Natural killer cell (primary cell): ENCODE measurements around the gene AHDC1. TPM values are rescaled to one million over a fixed set of nuclear protein-coding genes. Genes with fewer than 3 reads are reported as not detected.
"Not testable (repeated sequence)": the region's sequence is repeated elsewhere in the genome, so short reads cannot be mapped to it uniquely, and the experiment has no call there.

Experiments used
- ATAC-seq, 3 donors: fragments of 150-1000 bp in 2 of 3; fragments of 200-7000 bp in 1 of 3; cut with Tn5 transposase; 1 replicate in 1 of 3; 2 replicates in 2 of 3; pipeline ENCODE4 v1.10.0; 2021; ENCODE audit warnings: mild to moderate bottlenecking in 2 of 3, moderate library complexity in 2 of 3
- DNase-seq, 2 donors: peaks; one replicate each; pipeline versions ENCODE4 v3.0.0 to v3.0.0-alpha.2; 2013 to 2021; ENCODE audit warnings: mixed read lengths in 1 of 2
- H3K27ac ChIP-seq: one replicate; pipeline ENCODE4 v1.5.1; 2013; ENCODE audit warnings: mild to moderate bottlenecking, low read length
- H3K27me3 ChIP-seq: one replicate; pipeline ENCODE4 v1.6.1; 2013; ENCODE audit warnings: low read length; ENCODE audit not compliant: control insufficient read depth, insufficient read depth
- H3K36me3 ChIP-seq: one replicate; pipeline ENCODE4 v1.6.1; 2013; ENCODE audit warnings: low read length; ENCODE audit not compliant: control insufficient read depth, insufficient read depth
- H3K4me1 ChIP-seq: one replicate; pipeline ENCODE4 v1.6.1; 2013; ENCODE audit warnings: low read length; ENCODE audit not compliant: control insufficient read depth, insufficient read depth
- H3K4me3 ChIP-seq: one replicate; pipeline ENCODE4 v1.5.1; 2013; ENCODE audit warnings: low read length
- H3K9me3 ChIP-seq: one replicate; pipeline ENCODE4 v1.6.1; 2013; ENCODE audit warnings: low read length; ENCODE audit not compliant: control insufficient read depth, insufficient read depth
- H3K27ac Mint-ChIP-seq, 2 donors: one replicate each; pipeline ENCODE4 v1.8.0; 2022; ENCODE audit warnings: mild to moderate bottlenecking in 2 of 2, mixed read lengths in 2 of 2, moderate library complexity in 1 of 2
- H3K27me3 Mint-ChIP-seq, 2 donors: one replicate each; pipeline ENCODE4 v1.8.0; 2022; ENCODE audit warnings: low read depth in 2 of 2, mixed read lengths in 2 of 2
- H3K36me3 Mint-ChIP-seq: one replicate; pipeline ENCODE4 v1.8.0; 2022; ENCODE audit warnings: mixed read lengths
- H3K4me1 Mint-ChIP-seq, 2 donors: one replicate each; pipeline ENCODE4 v1.8.0; 2022; ENCODE audit warnings: mixed read lengths in 2 of 2
- H3K4me3 Mint-ChIP-seq: one replicate; pipeline ENCODE4 v1.8.0; 2022; ENCODE audit warnings: mild to moderate bottlenecking, moderate library complexity, mixed read lengths
- H3K9me3 Mint-ChIP-seq, 2 donors: one replicate each; pipeline ENCODE4 v1.8.0; 2022; ENCODE audit warnings: mixed read lengths in 2 of 2
- CTCF ChIP-seq: fragments of 200-600 bp; IDR thresholded peaks from one replicate; pipeline ENCODE4 v1.8.0; 2022; ENCODE audit warnings: antibody characterized with exemption
- WGBS: methylation state at CpG from one replicate; pipeline ENCODE4 v1.1.7; 2013; ENCODE audit warnings: missing lambda C conversion rate; ENCODE audit not compliant: insufficient coverage; 5-methylcytosine and 5-hydroxymethylcytosine counted together
- intact Hi-C: fragments of 100-400 bp; cut with micrococcal nuclease; formaldehyde crosslinking; loops from one replicate; pipeline ENCODE4 v1.14.2; 2022
- total RNA-seq, 4 donors: library from RNA; stranded (reverse); fragments of 120-200 nt in 1 of 4; gene quantifications; one replicate each; pipeline versions ENCODE4 v1.2.3 to v1.2.4, GENCODE V29; 2013 to 2022

The AHDC1 gene
- total RNA-seq, 3 donors from 2014 or later (not counting 1 experiment from before 2014, with no cell fraction given): 39.6 to 67.0 (median 47.0) TPM

- peak overlapping the region; percentile 94 for H3K27ac ChIP-seq
- H3K27me3 Mint-ChIP-seq: no peaks in the 10 kb centered on the region
- H3K4me3 ChIP-seq: peak overlapping the region; percentile 71
- peaks cover 93% of the 10 kb centered on the region for H3K4me1 ChIP-seq
- H3K9me3 Mint-ChIP-seq: no peaks in the 10 kb centered on the region
- ATAC-seq (peak; percentile 51 to 61 (median 57)), DNase-seq (peak in 1 of 2 donors; percentile 63)
- peak overlapping the region; percentile 89 to 92 for H3K27ac Mint-ChIP-seq
- no peaks in the 10 kb centered on the region for H3K36me3 ChIP-seq
- peak overlapping the region; percentile 85 for H3K4me3 Mint-ChIP-seq
- no peaks in the 10 kb centered on the region for H3K36me3 Mint-ChIP-seq
- H3K27me3 ChIP-seq: no peaks in the 10 kb centered on the region
- WGBS: 6% methylated on average over 10 of the region's 14 CpGs
- H3K4me1 Mint-ChIP-seq: peaks cover 64 to 87% of the 10 kb centered on the region in 2 donors
- no peak for TF ChIP-seq CTCF
- no peaks in the 10 kb centered on the region for H3K9me3 ChIP-seq
- intact Hi-C loops: loop anchor here (1.0 to 2.0 kb wide), 3 partner anchors 7 to 27 kb away; no protein-coding TSS in a partner anchor
These were observed 28.7 kb upstream of the AHDC1 start for GRCh38 chr1:27632387-27633297.

GRCh38 chr1:27630859-27631491 lies 27.0 kb upstream of the AHDC1 start:
- H3K9me3 Mint-ChIP-seq: no peaks in the 10 kb centered on the region
- WGBS: 24% methylated on average over 5 of the region's 5 CpGs
- H3K4me1 ChIP-seq: peaks cover 96% of the 10 kb centered on the region

GRCh38 chr1:27628712-27629111 lies 24.8 kb upstream of the AHDC1 start:
- ATAC-seq (no peak), DNase-seq (no peak)
- H3K9me3 Mint-ChIP-seq: no peaks in the 10 kb centered on the region
- H3K27ac Mint-ChIP-seq: peak overlapping the region; percentile 71 to 76
- Histone ChIP-seq H3K27me3 (no peaks in the 10 kb centered on the region), H3K4me3 (no peak overlapping the region), H3K9me3 (no peaks in the 10 kb centered on the region), H3K36me3 (peaks cover 11% of the 10 kb centered on the region), H3K27ac (peak overlapping the region; percentile 54), H3K4me1 (peaks cover 98% of the 10 kb centered on the region)
- H3K36me3 Mint-ChIP-seq: no peaks in the 10 kb centered on the region
- no peak for TF ChIP-seq CTCF
- H3K27me3 Mint-ChIP-seq: no peaks in the 10 kb centered on the region
- 30% methylated on average over 3 of the region's 3 CpGs for WGBS
- H3K4me1 Mint-ChIP-seq: peaks cover 72% of the 10 kb centered on the region in 2 donors
- peak overlapping the region; percentile 3 for H3K4me3 Mint-ChIP-seq
- intact Hi-C loops: no loop called here

More at GRCh38 chr1:27630859-27631491, 27.0 kb upstream of the AHDC1 start:
- Histone ChIP-seq H3K9me3 (no peaks in the 10 kb centered on the region), H3K27ac (peak overlapping the region; percentile 94), H3K27me3 (no peaks in the 10 kb centered on the region), H3K36me3 (no peaks in the 10 kb centered on the region), H3K4me3 (no peak overlapping the region)
- DNase-seq (no peak), ATAC-seq (no peak)
- Mint-ChIP-seq H3K4me1 (peaks cover 71 to 87% of the 10 kb centered on the region in 2 donors), H3K27ac (peak overlapping the region; percentile 89 to 92), H3K36me3 (no peaks in the 10 kb centered on the region), H3K27me3 (no peaks in the 10 kb centered on the region), H3K4me3 (peak overlapping the region; percentile 60)
- intact Hi-C loops: no loop called here
- TF ChIP-seq CTCF: no peak

GRCh38 chr1:27627733-27628132 lies 23.8 kb upstream of the AHDC1 start:
- intact Hi-C loops, H3K27me3 ChIP-seq, H3K9me3 Mint-ChIP-seq, H3K4me3 Mint-ChIP-seq, H3K9me3 ChIP-seq, H3K36me3 Mint-ChIP-seq, H3K27me3 Mint-ChIP-seq, H3K27ac Mint-ChIP-seq, ATAC-seq, DNase-seq, H3K4me3 ChIP-seq: not testable (repeated sequence)
- Histone ChIP-seq H3K27ac (peak overlapping the region; percentile 6), H3K36me3 (peaks cover 20% of the 10 kb centered on the region), H3K4me1 (peaks cover 98% of the 10 kb centered on the region)
- H3K4me1 Mint-ChIP-seq: peaks cover 63 to 69% of the 10 kb centered on the region in 2 donors
- WGBS: 91% methylated on average over 4 of the region's 4 CpGs
